Dedifferentiated amniotic fluid mesenchymal stem cell (primary cell): ENCODE measurements around the gene PIP5K1C.
A peak's percentile ranks its signal among the peaks of the same experiment; 100 is the strongest.

Experiments used
- DNase-seq: peaks from one replicate; pipeline ENCODE4 v3.0.0-alpha.2; 2016; ENCODE audit errors: extremely low spot score

PIP5K1C gene

GRCh38 chr19:3610745-3611717 is 89.2 kb downstream of the PIP5K1C start:
- DNase-seq = no peak

GRCh38 chr19:3609779-3610719 is 90.2 kb downstream of the PIP5K1C start:
- DNase-seq = no peak

- no peak for DNase-seq
Measured at GRCh38 chr19:3608750-3609322, 91.4 kb downstream of the PIP5K1C start.

- no peak for DNase-seq
Measured at GRCh38 chr19:3608079-3608641, 92.1 kb downstream of the PIP5K1C start.

- no peak for DNase-seq
Measured at GRCh38 chr19:3607303-3608078, 92.8 kb downstream of the PIP5K1C start.

- peak; percentile 24 for DNase-seq
Measured at GRCh38 chr19:3606690-3607289, 93.5 kb downstream of the PIP5K1C start, which contains the start of gene TBXA2R. TSS of gene TBXA2R (minus strand) at chr19:3606875. CDS start at chr19:3600634, 6,241 bp downstream.

GRCh38 chr19:3606174-3606689 is 94.0 kb downstream of the PIP5K1C start:
- DNase-seq = no peak

- DNase-seq = no peak
Measured at GRCh38 chr19:3605770-3606169, 94.5 kb downstream of the PIP5K1C start.

GRCh38 chr19:3605361-3605760 is 94.9 kb downstream of the PIP5K1C start:
- no peak for DNase-seq

- DNase-seq = no peak
Measured at GRCh38 chr19:3604987-3605343, 95.3 kb downstream of the PIP5K1C start.

GRCh38 chr19:3604227-3604986 is 95.9 kb downstream of the PIP5K1C start:
- DNase-seq = no peak

- DNase-seq = no peak
Measured at GRCh38 chr19:3603121-3603811, 97.0 kb downstream of the PIP5K1C start.

GRCh38 chr19:3601021-3601420 is 99.2 kb downstream of the PIP5K1C start:
- DNase-seq = no peak

- DNase-seq = no peak
Measured at GRCh38 chr19:3599776-3600187, 100.5 kb downstream of the PIP5K1C start.

GRCh38 chr19:3595521-3596061 is 104.7 kb downstream of the PIP5K1C start:
- DNase-seq = no peak

- no peak for DNase-seq
Measured at GRCh38 chr19:3593156-3593555, 107.1 kb downstream of the PIP5K1C start.

- DNase-seq = no peak
Measured at GRCh38 chr19:3591876-3592613, 108.2 kb downstream of the PIP5K1C start.
